ENCODE results near the gene APIP. TPM values are rescaled to one million over a fixed set of nuclear protein-coding genes. Genes with fewer than 3 reads are reported as not detected.

APIP gene
- total RNA-seq = 10 to 100 TPM; 23.9 to 33.1 TPM

- DNase-seq (ENCODE audit: low spot score) = peak; percentile 99
- H3K4me3 ChIP-seq = peak within 1 kb of the TSS; percentile 58 to 73
These were observed at the start of gene APIP, which contains the start of gene PDHX for GRCh38 chr11:34916015-34916842. Gene APIP (minus strand): TSS chr11:34916379. CDS start chr11:34916284, 95 bp downstream. Gene PDHX (plus strand): TSS chr11:34916618. CDS start chr11:34916656, 38 bp downstream.

GRCh38 chr11:34964610-34965331, 48.6 kb upstream of the APIP start:
- TF ChIP-seq CTCF (IDR thresholded peaks at IDR 0.05) (no peak), POLR2A (IDR thresholded peaks at IDR 0.05) (no peak), POLR2AphosphoS5 (IDR thresholded peaks at IDR 0.05) (no peak)
- DNase-seq (ENCODE audit: low spot score) = no peak
- H3K27me3 ChIP-seq (replicated peaks; ENCODE audit: insufficient read depth) = no peaks in the 10 kb centered on the region
- no peaks in the 10 kb centered on the region for H3K4me1 ChIP-seq (replicated peaks)
- intact Hi-C loops (cut with DNase I) = no loop called here
- H3K27ac ChIP-seq = no peak overlapping the region
- no peaks in the 10 kb centered on the region for H3K36me3 ChIP-seq
- 64% methylated on average over 3 of the region's 3 CpGs for whole genome bisulfite sequencing
- no peaks in the 10 kb centered on the region for H3K9me3 ChIP-seq
- H3K4me3 ChIP-seq = no peak overlapping the region

More at GRCh38 chr11:34916015-34916842, at the start of gene APIP, which contains the start of gene PDHX:
- under 1% methylated on average over 73 of the region's 79 CpGs for WGBS
- H3K27ac ChIP-seq = peak within 1 kb of the TSS; percentile 98
- H3K36me3 ChIP-seq = no peaks in the 10 kb centered on the region
- H3K9me3 ChIP-seq = no peaks in the 10 kb centered on the region
- H3K27me3 ChIP-seq (replicated peaks; ENCODE audit: insufficient read depth) = no peaks in the 10 kb centered on the region
- intact Hi-C loops (cut with DNase I) = loop anchor here (10.0 kb wide), 1 partner anchor 481 kb away; the partner anchor contains the start of gene CAT
- no peaks in the 10 kb centered on the region for H3K4me1 ChIP-seq (replicated peaks)
- TF ChIP-seq POLR2A (IDR thresholded peaks at IDR 0.05) (peak; percentile 99), CTCF (IDR thresholded peaks at IDR 0.05) (peak in 2 of 4 experiments; percentile 17 to 24), POLR2AphosphoS5 (IDR thresholded peaks at IDR 0.05) (peak; percentile 94)

- 89% methylated on average over 5 of the region's 5 CpGs for WGBS
- Histone ChIP-seq H3K9me3 (no peaks in the 10 kb centered on the region), H3K27ac (no peak overlapping the region), H3K27me3 (replicated peaks; ENCODE audit: insufficient read depth) (no peaks in the 10 kb centered on the region), H3K4me1 (replicated peaks) (no peaks in the 10 kb centered on the region), H3K4me3 (no peak overlapping the region), H3K36me3 (no peaks in the 10 kb centered on the region)
- TF ChIP-seq POLR2A (IDR thresholded peaks at IDR 0.05) (no peak), POLR2AphosphoS5 (IDR thresholded peaks at IDR 0.05) (no peak), CTCF (IDR thresholded peaks at IDR 0.05) (no peak)
- intact Hi-C loops (cut with DNase I) = no loop called here
- no peak for DNase-seq (ENCODE audit: low spot score)
These were observed 47.2 kb upstream of the APIP start for GRCh38 chr11:34963351-34963750.

GRCh38 chr11:34962034-34962433, 45.9 kb upstream of the APIP start:
- DNase-seq (ENCODE audit: low spot score) = no peak
- Histone ChIP-seq H3K36me3 (no peaks in the 10 kb centered on the region), H3K27ac (no peak overlapping the region), H3K27me3 (replicated peaks; ENCODE audit: insufficient read depth) (no peaks in the 10 kb centered on the region), H3K4me3 (no peak overlapping the region), H3K9me3 (no peaks in the 10 kb centered on the region), H3K4me1 (replicated peaks) (no peaks in the 10 kb centered on the region)
- TF ChIP-seq CTCF (IDR thresholded peaks at IDR 0.05) (no peak), POLR2A (IDR thresholded peaks at IDR 0.05) (no peak), POLR2AphosphoS5 (IDR thresholded peaks at IDR 0.05) (no peak)
- intact Hi-C loops (cut with DNase I) = no loop called here
